PC-3 (cell line): Measurements from ENCODE around the gene TMEM221. TPM values are rescaled to one million over a fixed set of nuclear protein-coding genes. Genes with fewer than 3 reads are reported as not detected.
A peak's percentile ranks its signal among the peaks of the same experiment; 100 is the strongest.

Experiments
- ATAC-seq: fragments of 200-7000 bp; cut with Tn5 transposase; 2 replicates; pipeline ENCODE4 v1.9.1; 2020; ENCODE audit warnings: mild to moderate bottlenecking, moderate library complexity
- Bru-seq: library from RNA; stranded (reverse); fragments of 400-500 nt; gene quantifications from one replicate; lab custom pipeline; 2021; lab: Mats Ljungman, UMichigan
- BruChase-seq, 2 experiments: library from RNA; stranded (reverse); fragments of 400-500 nt; gene quantifications; one replicate each; lab custom pipeline; 2021; lab: Mats Ljungman, UMichigan
- BruUV-seq: library from RNA; stranded (reverse); fragments of 400-500 nt; replicated peaks from 2 replicates; lab custom pipeline; 2021; lab: Mats Ljungman, UMichigan
- CTCF ChIA-PET: fragments of 300-600 bp; sonication (Branson Sonifier 250); formaldehyde crosslinking; loops from one replicate; lab custom pipeline; 2022; ENCODE audit warnings: antibody characterized with exemption; lab: Charles Lee
- POLR2A ChIA-PET: fragments of 300-600 bp; sonication (Branson Sonifier 250); formaldehyde crosslinking; loops from one replicate; lab custom pipeline; 2022; ENCODE audit warnings: antibody characterized with exemption; ENCODE audit not compliant: unreplicated experiment; lab: Charles Lee
- DNase-seq: peaks from one replicate; pipeline ENCODE4 v3.0.0-alpha.2; 2015
- H2AFZ ChIP-seq: fragments of 300-600 bp; sonication (generic); 2 replicates; pipeline ENCODE4 v1.6.0; 2016; ENCODE audit warnings: antibody characterized with exemption, low read length
- H3F3A ChIP-seq: fragments of 300-600 bp; sonication (generic); one replicate; pipeline ENCODE4 v1.6.0; 2017; ENCODE audit warnings: antibody characterized with exemption, low read length, control low read depth, mild to moderate bottlenecking; ENCODE audit not compliant: unreplicated experiment
- H3K27ac ChIP-seq: fragments of 300-600 bp; sonication (generic); 2 replicates; pipeline ENCODE4 v1.5.1; 2016; ENCODE audit warnings: mild to moderate bottlenecking, low read length
- H3K27me3 ChIP-seq: fragments of 300-600 bp; sonication (generic); 2 replicates; pipeline ENCODE4 v1.6.1; 2016; ENCODE audit warnings: low read length, mixed read lengths
- H3K36me3 ChIP-seq: fragments of 300-600 bp; sonication (generic); 2 replicates; pipeline ENCODE4 v1.6.1; 2016; ENCODE audit warnings: low read depth, mixed run types, low read length, mixed read lengths
- H3K4me1 ChIP-seq: fragments of 300-600 bp; sonication (generic); 2 replicates; pipeline ENCODE4 v1.5.1; 2016; ENCODE audit warnings: low read length; ENCODE audit not compliant: insufficient read depth
- H3K4me2 ChIP-seq: fragments of 300-600 bp; sonication (generic); 2 replicates; pipeline ENCODE4 v1.6.0; 2016; ENCODE audit warnings: low read length
- H3K4me3 ChIP-seq: fragments of 300-600 bp; sonication (generic); 2 replicates; pipeline ENCODE4 v1.5.1; 2016; ENCODE audit warnings: mild to moderate bottlenecking, low read length, mixed read lengths
- H3K79me2 ChIP-seq: fragments of 300-600 bp; sonication (generic); 2 replicates; pipeline ENCODE4 v1.6.1; 2017; ENCODE audit warnings: low read length, mixed read lengths
- H3K9ac ChIP-seq: fragments of 300-600 bp; sonication (generic); 2 replicates; pipeline ENCODE4 v1.6.0; 2016; ENCODE audit warnings: mild to moderate bottlenecking, low read length
- H3K9me2 ChIP-seq: fragments of 300-600 bp; sonication (generic); replicated peaks from 2 replicates; pipeline ENCODE4 v1.6.1; 2016; ENCODE audit warnings: mixed run types, low read length, mixed read lengths
- H3K9me3 ChIP-seq: fragments of 300-600 bp; sonication (generic); 2 replicates; pipeline ENCODE4 v1.6.1; 2016; ENCODE audit warnings: low read length, mixed read lengths
- H4K20me1 ChIP-seq: fragments of 300-600 bp; sonication (generic); 2 replicates; pipeline ENCODE4 v1.6.1; 2016; ENCODE audit warnings: low read length, mixed read lengths
- CTCF ChIP-seq: fragments of 300-600 bp; sonication (generic); conservative IDR thresholded peaks from 2 replicates; pipeline ENCODE4 v1.5.1; 2017; ENCODE audit warnings: antibody characterized with exemption, low read depth, mild to moderate bottlenecking, low read length
- EZH2 ChIP-seq: fragments of 300-600 bp; sonication (generic); IDR thresholded peaks from one replicate; pipeline ENCODE4 v1.6.1; 2017; ENCODE audit warnings: antibody characterized with exemption, mild to moderate bottlenecking, low read length; ENCODE audit not compliant: unreplicated experiment
- EZH2phosphoT487 ChIP-seq: fragments of 300-600 bp; sonication (generic); IDR thresholded peaks from 2 replicates; pipeline ENCODE4 v1.6.1; 2018; ENCODE audit warnings: mild to moderate bottlenecking, antibody characterized with exemption, low read length, borderline replicate concordance
- intact Hi-C: fragments of 100-400 bp; cut with micrococcal nuclease; formaldehyde crosslinking; loops from 2 replicates; pipeline ENCODE4 v1.9.0; 2023
- long read RNA-seq: library from polyadenylated mRNA; unstranded; transcript quantifications from one replicate; pipeline ENCODE4 v2.0.0, GENCODE V29; 2021; ENCODE audit not compliant: unreplicated experiment
- total RNA-seq: library from RNA; depleted of rRNA; stranded (reverse); fragments of >200 nt; gene quantifications from 2 replicates; pipeline ENCODE4 v1.2.3, GENCODE V29; 2014; rRNA removed

TMEM221 gene
- total RNA-seq (1.7 and 3.0 TPM in 2 replicates), Bru-seq, nascent RNA (percentile 32 among the genes with signal in this experiment), BruChase-seq, experiment 1, labeled RNA remaining after a 6-hour chase (percentile 50 among the genes with signal in this experiment), BruChase-seq, experiment 2, labeled RNA remaining after a 2-hour chase (percentile 44 among the genes with signal in this experiment)
- long read RNA-seq, partial matches to known transcripts: 0 of 4 reads
- long read RNA-seq, other reads (novel, unspliced or antisense): 1 of 4 reads

GRCh38 chr19:17448131-17448967 is at the start of gene TMEM221:
TSS of gene TMEM221 (minus strand) at chr19:17448668. CDS start at chr19:17448462, 206 bp downstream.
- TF ChIP-seq CTCF (peak; percentile 66), EZH2 (no peak)
- H3K36me3 ChIP-seq: no peaks in the 10 kb centered on the region; the same call in 1 of the 2 replicates
- H3K79me2 ChIP-seq: no peaks in the 10 kb centered on the region
- peak within 1 kb of the TSS; percentile 95 for H3K4me2 ChIP-seq
- ChIA-PET POLR2A (no interaction called here), CTCF (no interaction called here)
- peak within 1 kb of the TSS; percentile 50 for H3K9ac ChIP-seq
- H3K9me2 ChIP-seq: no peaks in the 10 kb centered on the region
- H3K4me3 ChIP-seq: peak within 1 kb of the TSS; percentile 74
- H4K20me1 ChIP-seq: no peaks in the 10 kb centered on the region
- H3K4me1 ChIP-seq: peaks cover 9% of the 10 kb centered on the region
- H2AFZ ChIP-seq: peak within 1 kb of the TSS; percentile 87
- H3K27ac ChIP-seq: no peak within 1 kb of the TSS
- H3K9me3 ChIP-seq: no peaks in the 10 kb centered on the region
- intact Hi-C loops: no loop called here
- peaks cover 4% of the 10 kb centered on the region for H3F3A ChIP-seq
- peak; percentile 54 for DNase-seq
- no peaks in the 10 kb centered on the region for H3K27me3 ChIP-seq
- peak; percentile 53 for ATAC-seq
- no TSS peak for BruUV-seq

GRCh38 chr19:17497149-17497798 is 48.8 kb upstream of the TMEM221 start:
- Histone ChIP-seq H3K4me2 (no peak overlapping the region), H3K27me3 (no peaks in the 10 kb centered on the region), H3K79me2 (no peaks in the 10 kb centered on the region), H3K27ac (no peak overlapping the region), H4K20me1 (no peaks in the 10 kb centered on the region), H3K9ac (no peak overlapping the region), H3K9me3 (no peaks in the 10 kb centered on the region), H3K36me3 (no peaks in the 10 kb centered on the region; the same call in 1 of the 2 replicates), H3K4me1 (no peaks in the 10 kb centered on the region), H3F3A (no peaks in the 10 kb centered on the region), H3K4me3 (no peak overlapping the region), H3K9me2 (no peaks in the 10 kb centered on the region), H2AFZ (no peak overlapping the region)
- ATAC-seq (no peak), DNase-seq (no peak)
- ChIA-PET POLR2A (no interaction called here), CTCF (no interaction called here)
- no TSS peak for BruUV-seq
- no peak for TF ChIP-seq EZH2phosphoT487
- no peak for TF ChIP-seq CTCF
- no peak for TF ChIP-seq EZH2
- intact Hi-C loops: no loop called here
